GM15510 (cell line): ENCODE measurements around the gene HTT.

Experiments
- POLR2A ChIP-seq: IDR thresholded peaks from 3 replicates; pipeline ENCODE4 v1.6.1; 2011; ENCODE audit warnings: borderline replicate concordance; ENCODE audit not compliant: insufficient read length; ENCODE audit errors: extremely low read depth

Gene HTT

DNA sequence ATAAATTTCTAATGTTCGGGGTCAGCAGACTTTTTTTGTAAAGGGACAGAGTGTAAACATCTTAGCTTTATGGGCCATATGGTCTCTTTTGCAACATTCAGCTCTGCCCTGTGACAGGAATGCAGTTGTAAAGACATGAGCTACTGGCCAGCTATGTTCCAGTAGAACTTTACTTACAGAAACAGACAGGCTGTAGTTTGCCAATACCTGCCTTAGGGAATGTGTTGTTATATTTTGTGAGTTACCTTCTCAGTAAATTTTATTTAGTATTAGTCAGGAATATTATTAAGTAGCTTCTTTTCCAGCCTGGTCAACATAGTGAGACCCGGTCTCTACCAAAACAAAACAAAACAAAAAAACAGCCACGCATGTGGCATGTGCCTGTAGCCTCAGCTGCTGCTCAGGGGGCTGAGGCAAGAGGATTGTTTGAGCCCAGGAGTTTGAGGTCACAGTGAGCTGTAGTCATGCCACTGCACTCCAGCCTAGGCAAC lies 48.7 kb downstream of the HTT start:
- no peak for TF ChIP-seq POLR2A

DNA sequence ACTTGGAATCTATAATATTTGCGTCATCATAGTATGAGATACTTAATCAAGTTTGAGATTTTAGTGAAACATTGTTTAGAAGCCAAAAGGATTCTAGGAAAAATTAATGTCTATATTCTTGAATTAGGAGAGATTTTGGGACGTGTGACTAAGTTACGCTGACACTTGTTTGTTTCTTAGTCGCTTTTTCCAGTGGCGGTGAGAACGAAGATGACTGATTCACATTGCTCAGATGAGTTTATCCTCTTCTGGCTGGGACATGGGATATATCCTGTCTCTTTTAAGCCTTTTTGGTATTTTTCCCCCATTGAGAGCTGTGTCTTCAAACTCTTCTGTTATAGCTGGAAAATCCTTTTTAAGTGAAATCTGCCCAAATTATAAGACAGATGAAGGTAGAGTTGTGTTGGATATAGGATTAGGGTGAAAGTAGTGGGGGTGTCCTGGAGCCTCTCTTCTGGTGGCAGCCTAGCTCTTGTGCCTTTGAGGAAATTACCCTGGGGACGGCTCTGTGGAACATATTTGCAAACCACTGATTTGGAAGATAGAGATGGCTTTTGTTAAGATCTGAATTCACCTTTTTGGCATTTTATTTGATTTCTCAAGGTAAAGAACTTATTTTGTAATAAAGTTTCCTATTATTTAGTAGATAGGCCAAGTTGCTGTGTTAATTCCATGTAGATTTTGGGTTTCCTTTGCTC lies 49.7 kb downstream of the HTT start:
- TF ChIP-seq POLR2A, result no peak

DNA sequence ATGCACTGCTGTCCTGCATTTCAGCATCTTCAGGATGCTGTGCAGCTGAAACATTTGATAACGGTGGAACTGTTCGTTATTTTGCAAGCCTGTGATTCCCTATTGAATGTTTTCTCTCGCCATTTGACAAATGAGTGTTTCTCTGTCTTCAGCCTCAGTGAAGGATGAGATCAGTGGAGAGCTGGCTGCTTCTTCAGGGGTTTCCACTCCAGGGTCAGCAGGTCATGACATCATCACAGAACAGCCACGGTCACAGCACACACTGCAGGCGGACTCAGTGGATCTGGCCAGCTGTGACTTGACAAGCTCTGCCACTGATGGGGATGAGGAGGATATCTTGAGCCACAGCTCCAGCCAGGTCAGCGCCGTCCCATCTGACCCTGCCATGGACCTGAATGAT lies 52.6 kb downstream of the HTT start:
- TF ChIP-seq POLR2A, result no peak

DNA sequence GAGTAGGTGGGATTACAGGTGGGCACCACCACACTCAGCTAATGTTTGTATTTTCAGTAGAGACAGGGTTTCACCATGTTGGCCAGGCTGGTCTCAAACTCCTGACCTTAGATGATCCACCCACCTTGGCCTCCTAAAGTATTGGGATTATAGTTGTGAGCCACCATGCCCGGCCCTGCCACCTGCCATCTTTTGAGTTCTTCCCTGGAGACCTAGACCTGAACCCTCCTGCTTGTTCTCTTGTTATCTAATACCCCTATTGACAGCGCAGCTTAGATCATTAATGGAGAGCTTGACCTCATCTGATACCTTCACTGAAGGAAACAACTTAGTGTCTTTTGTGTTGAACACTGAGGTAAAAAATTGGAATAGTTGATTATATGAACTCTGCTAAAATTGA lies 53.6 kb downstream of the HTT start:
- TF ChIP-seq POLR2A, result no peak

DNA sequence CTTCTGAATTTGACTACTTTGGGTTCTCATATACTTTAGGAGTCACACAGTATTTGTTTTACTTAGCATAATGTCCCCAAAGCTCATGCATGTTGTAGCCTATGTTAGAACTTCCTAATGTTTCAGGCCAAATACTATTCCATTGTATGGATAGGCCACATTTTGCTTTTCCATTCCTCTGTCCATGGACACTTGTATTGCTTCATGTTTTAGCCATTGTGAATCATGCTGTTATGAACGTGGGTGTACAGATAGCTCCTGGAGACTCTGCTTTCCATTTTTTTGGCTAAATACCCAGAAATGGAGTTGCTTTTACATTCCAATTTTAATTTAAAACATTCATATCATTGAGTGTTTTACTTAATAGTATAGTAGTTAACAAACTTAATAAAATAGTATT lies 54.5 kb downstream of the HTT start:
- no peak for TF ChIP-seq POLR2A

DNA sequence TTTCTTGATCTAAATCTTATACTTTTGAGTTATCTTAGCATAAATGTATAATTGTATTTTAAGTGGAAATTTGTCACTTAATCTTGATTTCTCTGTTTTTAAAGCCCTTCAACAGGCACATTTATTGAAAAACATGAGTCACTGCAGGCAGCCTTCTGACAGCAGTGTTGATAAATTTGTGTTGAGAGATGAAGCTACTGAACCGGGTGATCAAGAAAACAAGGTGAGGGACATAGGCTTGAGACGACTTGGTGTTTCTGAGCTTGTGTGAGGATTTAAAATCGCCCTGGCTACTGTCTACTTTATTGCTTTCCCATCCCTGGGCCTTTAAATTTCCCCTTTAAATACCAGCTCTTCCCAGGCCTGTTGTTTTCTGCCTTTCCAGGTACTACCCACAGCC lies 55.7 kb downstream of the HTT start:
- TF ChIP-seq POLR2A, result no peak

DNA sequence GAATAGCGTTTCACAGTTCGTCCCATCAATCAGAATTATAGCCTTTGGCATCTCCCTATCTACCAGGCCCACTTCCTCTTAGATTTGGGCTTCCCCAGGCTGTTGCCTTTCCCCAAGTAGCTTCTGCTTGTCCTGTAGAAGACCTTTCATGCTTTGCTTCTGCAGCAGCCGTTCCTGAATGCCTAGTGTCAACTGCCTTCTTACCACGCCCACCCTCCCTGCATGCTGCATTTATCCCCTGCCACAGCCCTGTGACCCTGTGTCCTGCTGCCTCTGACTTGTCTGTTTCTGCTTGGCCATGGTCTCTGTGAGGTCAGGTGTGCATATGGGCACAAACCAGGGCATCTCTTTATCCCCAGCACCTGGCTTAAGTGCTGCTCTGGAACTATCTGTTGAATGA lies 56.3 kb downstream of the HTT start:
- TF ChIP-seq POLR2A, result no peak

DNA sequence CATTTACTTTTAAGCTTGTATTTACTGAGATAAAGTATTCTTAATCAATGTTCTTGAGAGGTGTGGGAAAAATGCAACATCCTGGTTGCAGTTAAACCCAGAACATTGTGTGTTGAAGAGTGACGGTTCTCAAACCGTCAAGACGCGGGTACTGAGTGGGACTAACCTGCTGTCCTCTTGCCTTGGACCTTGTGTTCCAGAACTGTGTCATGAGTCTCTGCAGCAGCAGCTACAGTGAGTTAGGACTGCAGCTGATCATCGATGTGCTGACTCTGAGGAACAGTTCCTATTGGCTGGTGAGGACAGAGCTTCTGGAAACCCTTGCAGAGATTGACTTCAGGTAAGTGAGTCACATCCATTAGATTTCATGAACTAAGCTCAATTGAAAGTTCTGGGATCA lies 59.7 kb downstream of the HTT start:
- TF ChIP-seq POLR2A, result no peak

DNA sequence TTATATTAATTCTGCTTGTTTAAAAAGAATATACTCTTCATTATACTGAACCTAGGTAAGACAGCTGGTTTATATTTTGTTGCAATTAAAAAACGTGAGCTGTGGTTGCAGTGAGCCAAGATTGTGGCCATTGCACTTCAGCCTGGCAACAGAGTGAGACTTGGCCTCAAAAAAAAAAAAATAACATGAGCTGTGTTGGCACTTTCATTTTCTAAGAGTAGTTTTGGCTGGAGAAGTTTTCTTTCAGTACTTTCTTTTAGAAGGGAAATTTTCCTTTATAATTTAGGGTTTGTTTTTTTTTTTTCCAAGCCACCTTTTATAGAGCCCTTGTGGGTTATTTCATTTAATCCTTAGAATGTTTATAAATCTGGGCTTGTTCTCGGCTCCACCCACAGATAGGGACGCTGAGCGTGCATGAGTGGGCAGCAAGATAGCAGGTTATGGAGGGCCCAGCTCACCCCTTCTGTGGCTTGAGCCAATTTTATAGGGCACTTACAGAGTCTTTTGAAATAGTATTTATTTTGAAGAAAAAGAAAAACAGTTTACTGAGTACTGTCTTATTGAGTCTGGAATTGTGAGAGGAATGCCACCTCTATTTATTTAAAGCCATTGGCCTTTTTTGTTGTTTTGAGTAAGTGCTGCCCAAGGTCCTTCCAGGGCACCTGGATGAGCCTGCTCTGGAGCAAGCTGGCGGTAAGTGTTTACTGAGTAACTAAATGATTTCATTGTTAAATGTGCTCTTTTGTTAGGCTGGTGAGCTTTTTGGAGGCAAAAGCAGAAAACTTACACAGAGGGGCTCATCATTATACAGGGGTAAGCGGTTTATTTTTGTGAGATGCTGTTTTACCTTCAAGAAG lies 60.9 kb downstream of the HTT start:
- no peak for TF ChIP-seq POLR2A

DNA sequence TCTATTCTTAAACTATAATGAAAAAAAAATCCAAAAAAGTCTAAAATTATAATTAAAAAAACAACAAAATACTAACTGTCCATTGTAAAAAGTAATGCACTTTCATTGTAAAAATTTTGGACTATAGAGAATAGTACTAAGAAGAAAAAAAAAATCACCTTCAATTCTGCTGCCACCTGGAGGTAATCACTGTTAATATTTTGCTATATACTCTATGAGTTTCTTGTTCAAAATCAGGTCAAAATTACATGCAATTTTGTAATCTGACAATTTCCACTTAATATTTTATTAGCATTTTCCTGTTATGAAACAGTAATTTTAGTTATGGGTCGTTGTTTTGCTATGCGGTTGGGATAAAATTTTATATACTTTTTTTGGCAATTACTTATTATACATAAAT lies 62.0 kb downstream of the HTT start:
- no peak for TF ChIP-seq POLR2A

DNA sequence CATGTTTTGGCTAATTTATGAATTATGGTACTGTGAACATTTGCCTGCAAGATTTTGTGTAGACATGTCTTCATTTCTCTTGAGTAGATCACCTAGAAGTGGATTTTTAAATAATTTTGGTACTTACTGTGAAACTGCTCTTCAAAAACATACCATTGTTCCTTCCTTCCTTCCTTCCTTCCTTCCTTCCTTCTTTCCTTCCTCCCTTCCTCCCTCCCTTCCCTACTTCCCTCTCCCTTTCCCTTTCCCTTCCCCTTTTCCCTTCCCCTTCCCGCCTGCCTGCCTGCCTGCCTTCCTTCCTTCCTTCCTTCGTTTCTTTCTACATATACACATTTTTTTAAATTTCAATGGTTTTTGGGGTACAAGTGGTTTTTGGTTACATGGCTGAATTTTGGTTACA lies 63.4 kb downstream of the HTT start:
- no peak for TF ChIP-seq POLR2A

DNA sequence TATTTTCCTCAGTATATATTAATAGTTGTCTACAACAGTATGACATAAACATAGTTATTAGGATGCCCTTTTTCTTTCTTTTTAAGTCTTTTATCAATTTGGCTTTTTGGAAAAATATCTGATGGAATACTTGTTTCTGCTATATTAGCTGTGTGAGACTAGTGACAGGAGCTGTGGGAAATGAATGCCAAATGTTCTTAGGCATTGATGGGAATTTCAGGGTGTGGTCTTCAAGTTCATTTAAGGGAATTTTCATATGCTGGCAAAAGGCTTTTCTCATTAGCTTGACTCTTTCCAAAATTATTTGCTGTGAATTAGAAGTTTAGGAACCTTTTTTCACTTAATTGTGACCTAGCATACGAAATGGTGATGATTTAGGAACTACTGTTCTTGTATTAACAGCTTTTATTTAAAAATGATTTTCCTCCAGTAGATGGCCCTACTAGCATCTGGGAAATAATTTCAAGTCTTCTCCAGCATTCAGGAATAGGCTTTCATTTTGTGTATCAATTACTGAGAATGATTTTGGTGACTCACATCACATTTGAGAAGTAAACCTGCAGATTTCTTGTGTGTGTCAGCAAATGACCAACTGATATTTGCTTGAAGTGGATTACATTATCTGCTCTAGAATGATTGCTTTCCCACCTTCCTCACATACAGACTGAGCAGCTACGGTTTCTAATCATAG lies 70.9 kb downstream of the HTT start:
- TF ChIP-seq POLR2A, result no peak

DNA sequence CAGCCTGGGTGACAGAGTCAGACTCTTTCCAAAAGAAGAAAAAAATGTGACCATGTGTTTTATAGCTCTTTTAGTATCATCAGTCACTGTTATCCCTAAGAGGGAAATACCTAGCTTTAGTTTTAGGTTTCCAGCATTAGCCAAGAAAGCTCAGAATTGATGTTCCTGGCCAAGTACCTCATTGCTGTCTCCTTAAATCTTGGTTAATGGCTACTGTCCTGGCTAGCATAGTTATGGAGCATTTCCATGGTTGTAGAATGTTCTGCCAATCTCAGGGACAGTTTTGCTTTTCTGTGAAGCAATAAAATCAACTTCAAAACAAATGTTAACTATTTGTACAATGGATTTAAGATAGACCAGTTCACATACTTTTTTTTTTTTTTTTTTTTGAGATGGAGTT lies 74.4 kb downstream of the HTT start:
- TF ChIP-seq POLR2A, result no peak

DNA sequence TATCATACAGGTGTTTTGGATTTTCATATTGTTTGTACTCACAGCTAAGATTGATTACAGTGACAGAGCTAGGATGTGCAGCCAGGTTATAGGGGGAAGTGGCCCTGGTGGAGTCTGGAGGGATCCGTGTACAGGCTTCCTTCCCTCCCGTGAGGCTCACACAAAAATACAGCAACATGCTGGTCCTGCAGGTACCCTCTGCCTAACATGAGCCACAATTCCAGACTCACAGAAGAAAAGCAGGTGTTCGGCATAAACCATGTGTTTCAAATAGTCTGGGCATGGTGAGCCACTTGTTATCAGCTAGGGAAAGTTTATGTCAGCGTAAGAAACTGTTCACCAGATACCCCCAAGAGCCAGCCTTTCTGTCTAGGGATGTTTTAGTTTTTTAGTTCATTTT lies 82.9 kb downstream of the HTT start:
- no peak for TF ChIP-seq POLR2A

DNA sequence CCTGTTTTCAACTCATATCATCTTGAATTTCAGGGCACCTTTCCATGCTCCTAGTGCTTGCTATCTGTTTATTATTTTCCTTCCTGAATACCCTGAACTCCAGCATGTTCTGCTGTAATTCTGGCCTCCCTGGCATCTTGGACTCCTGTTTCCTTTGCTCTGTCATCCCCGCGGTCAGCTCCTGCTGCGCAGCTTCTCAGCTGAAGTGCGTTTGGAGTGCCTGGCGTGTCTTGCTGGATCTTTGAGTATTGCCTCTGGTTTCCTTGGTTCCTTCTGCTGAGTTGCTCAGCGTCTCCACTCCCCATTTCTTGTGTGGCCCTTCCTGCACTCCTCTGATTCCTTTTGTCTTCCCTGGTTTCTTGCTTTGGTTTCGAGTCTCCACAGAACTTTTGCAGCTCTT lies 84.4 kb downstream of the HTT start:
- no peak for TF ChIP-seq POLR2A
